Rectal smooth muscle tissue (tissue), 1 donor: ENCODE measurements around the gene RGS12.

Experiments used
- H3K27ac ChIP-seq: one replicate; pipeline ENCODE4 v1.7.0; 2013; ENCODE audit warnings: low read depth, low read length, inconsistent platforms
- H3K27me3 ChIP-seq: one replicate; pipeline ENCODE4 v1.7.0; 2013; ENCODE audit warnings: low read length; ENCODE audit not compliant: control insufficient read depth, insufficient read depth
- H3K36me3 ChIP-seq: one replicate; pipeline ENCODE4 v1.7.0; 2013; ENCODE audit warnings: low read length; ENCODE audit not compliant: control insufficient read depth, insufficient read depth
- H3K4me1 ChIP-seq: one replicate; pipeline ENCODE4 v1.7.0; 2013; ENCODE audit warnings: low read length; ENCODE audit not compliant: control insufficient read depth, insufficient read depth
- H3K4me3 ChIP-seq: one replicate; pipeline ENCODE4 v1.7.0; 2013; ENCODE audit warnings: low read length
- H3K9ac ChIP-seq: one replicate; pipeline ENCODE4 v1.7.0; 2013; ENCODE audit warnings: low read length

RGS12 gene

DNA sequence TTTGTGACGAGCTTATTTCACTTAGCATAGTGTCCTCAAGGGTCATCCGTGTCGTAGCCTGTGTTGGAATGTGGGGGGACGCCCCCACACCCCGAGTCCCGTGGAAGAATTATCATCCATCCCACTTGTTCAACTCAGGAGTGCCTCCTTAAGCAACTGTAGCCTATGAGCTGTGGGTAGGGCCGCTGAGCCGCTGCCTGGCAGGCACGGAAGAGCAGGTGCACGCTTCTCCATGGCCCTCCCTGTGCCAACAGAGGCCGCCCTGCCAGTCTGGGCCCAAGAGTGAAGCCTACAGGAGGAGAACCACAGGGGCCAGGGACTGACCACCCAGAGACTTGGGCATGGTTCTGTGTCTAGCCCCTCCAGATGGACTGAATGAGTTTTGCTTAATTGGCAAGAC lies 2.3 kb upstream of the RGS12 start:
- no peak overlapping the region for H3K27ac ChIP-seq
- peaks cover 6% of the 10 kb centered on the region for H3K4me1 ChIP-seq
- H3K4me3 ChIP-seq = no peak overlapping the region
- no peaks in the 10 kb centered on the region for H3K36me3 ChIP-seq
- H3K27me3 ChIP-seq = peaks cover 5% of the 10 kb centered on the region
- no peak overlapping the region for H3K9ac ChIP-seq

DNA sequence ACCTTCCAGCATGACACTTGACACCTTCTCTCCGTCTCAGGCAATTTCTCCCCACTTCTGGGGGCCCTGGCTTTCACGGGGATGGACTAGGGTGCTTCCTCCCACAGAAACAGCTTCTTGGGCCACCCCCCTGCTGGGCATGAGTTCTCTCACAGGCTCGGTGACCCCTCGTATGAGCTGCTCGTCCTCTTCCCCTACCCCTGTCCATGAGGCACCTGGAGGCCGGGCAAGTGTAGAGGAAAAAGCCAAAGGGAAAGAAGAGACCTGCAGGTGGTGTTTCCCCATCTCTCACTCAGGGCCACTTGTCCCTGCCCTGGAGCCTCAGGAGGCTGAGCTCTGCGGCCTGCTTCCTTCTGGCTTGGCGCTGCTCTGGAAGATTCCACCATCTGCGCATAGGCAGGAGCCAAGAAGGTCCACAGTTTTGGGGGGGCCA lies 1.9 kb upstream of the RGS12 start:
- no peak overlapping the region for H3K27ac ChIP-seq
- H3K36me3 ChIP-seq = no peaks in the 10 kb centered on the region
- H3K9ac ChIP-seq = no peak overlapping the region
- peaks cover 4% of the 10 kb centered on the region for H3K27me3 ChIP-seq
- peaks cover 6% of the 10 kb centered on the region for H3K4me1 ChIP-seq
- H3K4me3 ChIP-seq = no peak overlapping the region

DNA sequence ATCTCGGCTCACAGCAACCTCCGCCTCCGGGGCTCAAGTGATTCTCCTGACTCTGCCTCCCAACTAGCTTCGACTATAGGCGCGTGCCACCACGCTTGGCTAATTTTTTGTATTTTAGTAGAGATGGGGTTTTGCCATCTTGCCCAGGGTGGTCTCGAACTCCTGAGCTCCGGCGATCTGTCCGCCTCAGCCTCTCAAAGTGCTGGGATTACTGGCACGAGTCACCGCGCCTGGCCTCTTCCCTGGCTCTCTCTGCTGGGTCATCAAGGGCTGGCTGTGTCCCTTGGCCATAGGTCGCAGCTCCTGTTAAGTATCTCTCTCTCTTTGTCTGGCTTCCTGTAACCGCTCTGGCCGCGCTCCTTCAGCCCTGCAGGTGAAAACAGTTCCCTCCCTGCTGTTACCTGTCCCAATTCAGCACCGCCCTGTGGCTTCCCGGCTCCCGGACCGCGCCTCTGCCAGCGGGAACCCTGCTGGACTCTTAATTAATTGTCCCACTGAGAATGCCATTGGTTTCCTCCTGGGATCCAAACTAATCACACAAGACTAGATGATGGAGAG lies 1.3 kb upstream of the RGS12 start:
- H3K27me3 ChIP-seq = peaks cover under 1% of the 10 kb centered on the region
- peaks cover 6% of the 10 kb centered on the region for H3K4me1 ChIP-seq
- peak overlapping the region; percentile 92 for H3K4me3 ChIP-seq
- H3K36me3 ChIP-seq = no peaks in the 10 kb centered on the region
- H3K9ac ChIP-seq = peak overlapping the region; percentile 59
- H3K27ac ChIP-seq = peak overlapping the region; percentile 91

DNA sequence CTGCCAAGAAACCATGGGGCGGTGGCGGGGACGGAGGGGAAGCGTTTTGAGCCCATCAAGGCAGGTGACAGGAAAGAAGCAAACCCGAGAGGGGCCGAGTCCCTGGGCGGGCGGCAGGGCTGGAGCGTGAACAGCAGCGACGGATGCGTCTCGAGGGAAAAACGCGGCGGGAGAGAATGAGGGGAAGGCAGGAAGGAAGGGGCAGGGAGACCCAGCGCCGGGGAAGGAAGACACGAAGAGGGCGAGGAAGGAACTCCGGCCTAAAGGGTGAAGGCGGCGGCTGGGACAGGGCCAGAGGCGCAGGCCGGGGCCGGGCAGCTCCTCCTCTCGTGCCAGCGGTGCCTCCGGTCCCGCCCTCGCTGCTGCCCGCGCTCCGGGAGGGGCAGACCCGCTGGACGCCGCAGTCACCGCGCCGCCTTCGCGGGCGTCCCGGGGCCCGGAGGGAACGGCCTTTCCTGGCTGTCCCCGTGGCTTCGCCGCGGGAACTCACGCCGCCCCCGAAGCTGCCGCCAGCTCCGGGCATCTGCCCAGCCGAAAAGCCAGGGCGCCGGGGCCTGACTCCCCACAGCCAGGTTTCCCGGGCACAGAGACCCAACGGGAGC lies 751 bp upstream of the RGS12 start:
- peak overlapping the region; percentile 59 for H3K9ac ChIP-seq
- H3K4me3 ChIP-seq = peak overlapping the region; percentile 92
- peak overlapping the region; percentile 91 for H3K27ac ChIP-seq
- H3K36me3 ChIP-seq = no peaks in the 10 kb centered on the region
- H3K27me3 ChIP-seq = no peaks in the 10 kb centered on the region
- peaks cover 6% of the 10 kb centered on the region for H3K4me1 ChIP-seq

DNA sequence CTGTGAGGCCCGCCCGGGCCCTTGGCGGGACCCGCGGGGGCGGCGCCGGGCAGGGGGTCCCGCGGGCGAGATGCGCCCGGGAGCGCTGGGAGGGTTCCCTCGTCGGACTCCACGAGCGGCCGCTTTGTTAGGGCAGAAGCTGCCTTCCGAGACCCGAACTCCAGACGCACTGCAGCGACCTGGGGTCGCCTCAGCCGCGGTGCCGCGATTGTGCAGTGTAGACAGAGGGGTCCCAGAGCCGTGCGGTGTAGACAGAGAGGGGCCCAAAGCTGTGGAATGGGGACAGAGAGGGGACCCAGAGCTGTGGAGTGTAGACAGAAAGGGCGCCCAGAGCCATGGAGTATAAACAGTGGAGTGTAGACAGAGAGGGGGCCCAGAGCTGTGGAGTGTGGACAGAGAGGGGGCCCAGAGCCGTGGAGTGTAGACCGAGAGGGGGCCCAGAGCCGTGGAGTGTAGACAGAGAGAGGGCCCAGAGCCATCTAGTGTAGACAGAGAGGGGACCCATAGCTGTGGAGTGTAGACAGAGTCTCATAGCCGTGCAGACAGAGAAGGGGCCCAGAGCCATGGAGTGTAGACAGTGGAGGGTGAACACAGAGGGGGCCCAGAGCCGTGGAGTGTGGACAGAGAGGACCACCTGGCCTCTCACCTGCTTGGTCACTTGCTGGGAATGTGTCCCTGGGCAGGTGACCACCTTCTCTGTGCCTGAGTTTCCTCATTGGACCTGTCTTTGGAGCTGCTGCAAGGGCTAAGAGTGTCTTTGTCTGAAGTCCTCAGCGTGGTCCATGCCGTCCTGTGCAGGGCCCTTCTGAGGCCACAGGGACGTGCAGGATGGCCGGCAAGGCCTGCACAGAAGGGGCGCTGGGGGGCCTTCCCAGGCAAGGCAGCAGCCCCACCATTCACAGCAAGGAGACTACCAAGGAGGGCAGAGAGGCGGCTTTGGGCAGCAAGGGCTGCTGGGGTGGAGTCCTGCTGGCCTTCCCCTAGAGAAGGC lies 875 bp downstream of the RGS12 start:
- H3K27ac ChIP-seq = peak overlapping the region; percentile 68
- no peaks in the 10 kb centered on the region for H3K27me3 ChIP-seq
- peaks cover 6% of the 10 kb centered on the region for H3K4me1 ChIP-seq
- no peaks in the 10 kb centered on the region for H3K36me3 ChIP-seq
- peak overlapping the region; percentile 72 for H3K4me3 ChIP-seq
- peak overlapping the region; percentile 75 for H3K9ac ChIP-seq

DNA sequence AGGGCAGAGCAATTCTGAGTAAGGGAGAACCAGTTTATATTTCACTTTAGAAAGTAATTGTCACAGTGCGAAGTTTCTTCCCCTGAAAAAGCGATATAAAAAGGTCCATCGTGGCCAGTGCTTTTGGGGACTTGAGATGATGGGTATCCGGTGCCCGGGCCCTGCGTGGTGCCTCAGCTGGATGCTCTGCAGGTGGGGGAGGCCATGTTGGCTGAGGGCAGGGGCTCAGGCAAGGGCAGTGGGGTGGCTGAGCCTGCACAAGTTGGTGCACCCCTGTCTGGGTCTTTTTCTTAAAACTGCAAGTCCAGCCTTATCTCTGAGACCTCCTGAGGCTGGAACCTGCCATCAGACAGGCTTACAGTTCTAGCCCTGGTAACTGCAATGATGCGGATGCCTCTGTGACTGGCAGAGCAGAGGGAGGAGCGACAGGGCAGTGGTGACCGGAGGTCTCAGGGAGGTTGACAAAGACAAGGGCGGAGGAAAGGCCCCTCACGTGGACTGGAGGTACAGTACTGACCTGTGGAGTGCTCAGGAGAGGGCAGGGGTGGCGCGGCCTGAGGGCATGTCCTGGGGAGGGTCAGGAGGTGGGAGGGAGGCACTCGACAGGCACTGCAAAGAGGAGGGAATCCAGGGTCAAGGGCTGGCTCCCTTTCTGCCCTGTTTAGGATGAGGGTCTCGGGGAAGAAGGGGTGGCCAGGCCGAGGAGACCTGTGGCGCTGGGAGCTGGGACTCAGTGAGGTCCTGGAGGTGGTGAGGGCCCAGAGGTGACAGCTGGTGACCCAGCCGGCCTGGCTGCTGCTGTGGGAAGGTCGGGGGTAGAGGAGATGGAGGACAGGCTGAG lies 1.8 kb downstream of the RGS12 start:
- Histone ChIP-seq H3K27me3 (no peaks in the 10 kb centered on the region), H3K36me3 (no peaks in the 10 kb centered on the region), H3K9ac (no peak overlapping the region), H3K4me3 (no peak overlapping the region), H3K4me1 (peaks cover 6% of the 10 kb centered on the region), H3K27ac (no peak overlapping the region)

DNA sequence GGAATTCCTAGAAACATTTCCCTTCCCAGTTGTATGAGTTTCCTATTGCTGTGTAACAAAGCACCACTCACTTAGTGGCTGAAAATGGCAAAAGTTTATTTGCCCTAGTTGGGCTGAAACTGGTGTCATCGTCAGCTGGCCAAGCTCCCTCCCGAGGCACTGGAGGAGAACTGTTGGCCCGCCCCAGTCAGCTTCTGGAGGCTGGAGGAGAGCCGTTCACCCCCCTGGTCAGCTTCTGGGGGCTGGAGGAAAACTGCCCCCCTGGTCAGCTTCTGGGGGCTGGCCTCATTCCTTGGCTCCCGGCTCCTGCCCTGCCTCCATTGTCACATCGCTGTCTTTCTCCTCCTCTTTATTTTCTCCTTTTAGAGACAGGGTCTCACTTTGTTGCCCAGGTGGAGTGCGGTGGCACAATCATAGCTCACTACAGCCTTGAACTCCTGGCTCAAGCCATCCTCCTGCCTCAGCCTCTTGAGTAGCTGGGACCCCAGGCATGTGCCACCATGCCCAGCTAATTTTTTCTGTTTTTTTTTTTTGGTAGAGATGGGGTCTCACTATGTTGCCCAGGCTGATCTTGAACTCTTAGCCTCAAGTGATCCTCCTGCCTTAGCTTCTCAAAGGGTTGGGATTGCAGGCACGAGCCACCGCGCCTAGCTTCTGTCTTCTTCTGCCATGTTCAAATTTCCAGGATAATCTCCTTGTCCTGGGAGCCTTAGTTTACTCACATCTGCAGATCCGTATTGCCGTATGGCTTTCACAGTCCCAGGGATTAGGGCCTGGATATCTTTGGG lies 3.2 kb downstream of the RGS12 start:
- no peak overlapping the region for H3K27ac ChIP-seq
- H3K4me3 ChIP-seq = no peak overlapping the region
- H3K4me1 ChIP-seq = peaks cover 6% of the 10 kb centered on the region
- no peak overlapping the region for H3K9ac ChIP-seq
- no peaks in the 10 kb centered on the region for H3K36me3 ChIP-seq
- H3K27me3 ChIP-seq = no peaks in the 10 kb centered on the region

DNA sequence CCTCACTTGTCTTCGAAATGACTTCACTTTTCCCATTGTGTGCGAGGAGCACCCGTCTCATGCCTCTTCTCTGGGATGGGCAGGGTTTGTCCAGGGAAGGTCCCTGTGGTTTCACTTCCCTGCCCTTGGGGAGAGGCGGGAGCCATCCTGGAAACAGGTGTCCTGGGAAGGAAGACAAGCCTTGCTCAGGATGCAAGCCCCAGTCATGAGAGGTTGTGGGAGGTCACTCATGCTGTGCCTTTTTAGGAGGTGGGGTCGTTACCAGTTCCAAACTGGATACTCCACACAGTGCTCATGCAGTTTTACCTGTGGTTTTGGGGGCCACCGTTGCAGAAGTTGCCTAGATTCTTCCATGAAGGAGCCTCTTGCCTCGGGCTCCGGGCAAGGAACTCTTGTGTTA lies 3.8 kb downstream of the RGS12 start:
- Histone ChIP-seq H3K27ac (no peak overlapping the region), H3K36me3 (no peaks in the 10 kb centered on the region), H3K9ac (no peak overlapping the region), H3K4me1 (peaks cover 3% of the 10 kb centered on the region), H3K4me3 (no peak overlapping the region), H3K27me3 (no peaks in the 10 kb centered on the region)

DNA sequence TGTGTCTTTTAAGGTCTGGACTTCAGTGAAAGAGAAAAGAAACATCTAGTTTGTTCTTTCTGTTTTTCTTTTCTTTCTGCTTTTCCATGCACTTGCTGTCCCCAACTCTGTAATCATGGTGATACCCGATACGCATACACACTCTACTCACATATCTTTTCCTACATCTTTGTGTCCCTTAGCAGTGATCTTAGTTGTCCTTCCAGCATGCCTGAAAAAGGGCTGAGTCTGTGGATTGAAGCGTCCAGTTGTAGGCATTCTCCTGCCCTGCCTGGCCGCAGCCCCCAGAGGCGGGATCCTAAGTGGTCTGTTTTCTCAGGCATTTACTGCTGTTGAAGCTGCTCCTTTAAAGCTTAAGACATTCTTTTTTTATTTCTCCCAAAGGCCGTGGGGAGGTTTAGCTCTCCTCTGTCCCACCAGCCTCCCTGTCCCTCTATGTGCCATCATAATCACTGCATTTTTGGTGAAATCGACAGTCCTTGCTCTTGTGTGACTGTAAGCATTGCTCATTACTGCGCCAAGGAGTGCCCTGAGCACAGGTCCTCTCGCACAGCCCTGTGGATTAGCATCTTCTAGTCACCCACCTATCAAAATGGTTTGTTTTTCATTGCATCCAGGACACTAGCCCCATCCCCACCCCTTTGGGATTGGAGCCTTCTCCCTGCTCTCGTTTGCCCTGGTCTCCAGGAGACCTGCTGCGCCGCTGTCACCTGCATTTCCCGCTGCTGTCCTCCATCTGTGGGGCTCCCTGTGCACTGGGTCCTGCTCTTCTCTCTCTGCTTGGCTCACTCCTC lies 4.4 kb downstream of the RGS12 start:
- Histone ChIP-seq H3K36me3 (no peaks in the 10 kb centered on the region), H3K4me1 (no peaks in the 10 kb centered on the region), H3K4me3 (no peak overlapping the region), H3K27ac (no peak overlapping the region), H3K9ac (no peak overlapping the region), H3K27me3 (no peaks in the 10 kb centered on the region)

DNA sequence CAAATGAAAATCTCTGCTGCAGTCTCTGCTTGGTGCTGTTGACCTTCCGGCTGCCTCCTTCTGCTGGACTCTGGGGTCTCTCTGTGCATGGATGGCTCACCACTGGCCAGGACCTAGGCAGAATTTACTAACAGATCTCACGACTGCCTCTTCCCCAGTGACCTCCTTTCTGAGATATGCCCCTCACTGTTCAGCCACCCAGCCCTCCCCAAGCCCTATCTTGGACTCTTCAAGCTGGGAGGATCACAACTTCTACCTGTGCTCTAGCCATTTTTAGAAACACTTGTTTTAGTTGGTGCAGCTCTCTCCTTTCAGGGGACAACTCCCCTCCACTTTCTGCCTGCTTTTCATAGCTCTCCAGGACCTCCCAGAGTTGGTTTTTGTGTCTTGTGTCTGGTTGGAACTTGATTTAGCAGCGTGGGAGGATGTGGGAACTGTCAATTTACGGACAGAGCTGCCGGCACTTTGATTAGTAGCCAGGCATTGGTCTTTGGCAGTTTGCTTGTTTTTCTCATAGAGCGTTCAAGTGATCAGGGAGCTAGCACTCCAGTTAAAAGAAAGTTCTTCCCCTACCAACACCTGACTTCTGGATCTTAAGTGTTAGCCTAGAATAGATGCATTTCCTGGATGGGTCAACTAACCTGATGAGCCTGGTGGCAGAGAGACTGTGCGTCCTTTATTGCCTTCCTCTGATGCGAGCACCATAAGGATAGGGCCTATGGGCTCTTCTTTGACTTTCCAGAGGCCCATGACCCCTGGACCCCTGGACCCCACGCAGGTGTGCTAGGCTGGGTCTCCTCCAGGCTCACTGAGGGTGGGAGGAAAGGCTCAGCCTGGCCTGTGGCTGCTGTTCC lies 6.5 kb downstream of the RGS12 start:
- H3K9ac ChIP-seq = no peak overlapping the region
- peaks cover under 1% of the 10 kb centered on the region for H3K4me1 ChIP-seq
- no peaks in the 10 kb centered on the region for H3K36me3 ChIP-seq
- no peak overlapping the region for H3K4me3 ChIP-seq
- H3K27ac ChIP-seq = no peak overlapping the region
- H3K27me3 ChIP-seq = no peaks in the 10 kb centered on the region
